A673 (cell line): ENCODE results near the gene SMURF1. TPM values are rescaled to one million over a fixed set of nuclear protein-coding genes. Genes with fewer than 3 reads are reported as not detected.

Source experiments
- BruUV-seq: library from RNA; stranded (reverse); fragments of 400-500 nt; replicated peaks from 2 replicates; lab custom pipeline; 2021; lab: Mats Ljungman, UMichigan
- CTCF ChIA-PET: fragments of 300-600 bp; sonication (Branson Sonifier 250); formaldehyde crosslinking; loops from one replicate; lab custom pipeline; 2022; ENCODE audit warnings: antibody characterized with exemption; lab: Charles Lee
- POLR2A ChIA-PET: fragments of 300-600 bp; sonication (Branson Sonifier 250); formaldehyde crosslinking; loops from one replicate; lab custom pipeline; 2022; ENCODE audit warnings: antibody characterized with exemption; ENCODE audit not compliant: low non-redundant PET; lab: Charles Lee
- DNase-seq: peaks from one replicate; pipeline ENCODE4 v3.0.0-alpha.2; 2015; ENCODE audit warnings: low spot score
- H3K27ac ChIP-seq: fragments of 200-600 bp; sonication (generic); 2 replicates; pipeline ENCODE4 v1.5.1; 2016; ENCODE audit warnings: mixed run types, low read depth, mild to moderate bottlenecking, mixed read lengths, antibody characterized with exemption, low read length; ENCODE audit not compliant: poor library complexity, severe bottlenecking
- H3K27me3 ChIP-seq: fragments of 200-600 bp; sonication (generic); replicated peaks from 2 replicates; pipeline ENCODE4 v1.6.1; 2017; ENCODE audit warnings: mixed run types, low read depth, mild to moderate bottlenecking, mixed read lengths, antibody characterized with exemption, low read length; ENCODE audit not compliant: insufficient read depth, poor library complexity
- H3K36me3 ChIP-seq: fragments of 200-600 bp; sonication (generic); 2 replicates; pipeline ENCODE4 v1.6.1; 2016; ENCODE audit warnings: mixed run types, mild to moderate bottlenecking, mixed read lengths, antibody characterized with exemption, low read length; ENCODE audit not compliant: insufficient read depth, poor library complexity, severe bottlenecking
- H3K4me1 ChIP-seq: fragments of 200-600 bp; sonication (generic); 2 replicates; pipeline ENCODE4 v1.6.1; 2017; ENCODE audit warnings: mixed run types, mild to moderate bottlenecking, mixed read lengths, antibody characterized with exemption, low read length; ENCODE audit not compliant: insufficient read depth, poor library complexity, severe bottlenecking
- H3K4me3 ChIP-seq: fragments of 200-600 bp; sonication (generic); 2 replicates; pipeline ENCODE4 v1.5.1; 2016; ENCODE audit warnings: low read depth, mixed run types, mild to moderate bottlenecking, mixed read lengths, low read length; ENCODE audit not compliant: poor library complexity, severe bottlenecking
- H3K9me3 ChIP-seq: fragments of 200-600 bp; sonication (generic); 2 replicates; pipeline ENCODE4 v1.6.1; 2016; ENCODE audit warnings: mixed run types, low read depth, mild to moderate bottlenecking, mixed read lengths, antibody characterized with exemption, low read length; ENCODE audit not compliant: poor library complexity, severe bottlenecking
- CTCF ChIP-seq: fragments of 300-800, 200-600 bp; sonication (generic); conservative IDR thresholded peaks from 2 replicates; pipeline ENCODE4 v1.5.1; 2017; ENCODE audit warnings: low read depth, mild to moderate bottlenecking, antibody characterized with exemption, low read length, moderate library complexity, mixed read lengths
- EZH2 ChIP-seq: fragments of 200-600 bp; sonication (generic); IDR thresholded peaks from 2 replicates; pipeline ENCODE4 v1.6.1; 2017; ENCODE audit warnings: borderline replicate concordance, low read depth, mild to moderate bottlenecking, mixed read lengths, antibody characterized with exemption, low read length; ENCODE audit not compliant: poor library complexity, severe bottlenecking
- intact Hi-C: fragments of 100-400 bp; cut with micrococcal nuclease; formaldehyde crosslinking; loops from one replicate; pipeline ENCODE4 v1.10.0; 2022; ENCODE audit not compliant: unreplicated experiment
- total RNA-seq: library from RNA; stranded (reverse); gene quantifications from 2 replicates; pipeline ENCODE4 v1.2.3, GENCODE V29; 2021

The SMURF1 gene
- total RNA-seq, 1 experiment from 2014 or later: 16.5 TPM

- no peak for DNase-seq
- Histone ChIP-seq H3K27me3 (no peaks in the 10 kb centered on the region), H3K9me3 (no peaks in the 10 kb centered on the region), H3K36me3 (no peaks in the 10 kb centered on the region), H3K4me3 (no peak overlapping the region), H3K27ac (no peak overlapping the region), H3K4me1 (no peaks in the 10 kb centered on the region)
- TF ChIP-seq CTCF (no peak), EZH2 (no peak)
- intact Hi-C loops: no loop called here
- ChIA-PET CTCF (no interaction called here), POLR2A (no interaction called here)
- BruUV-seq: no TSS peak
Observed at GRCh38 chr7:99180067-99180650, 36.3 kb upstream of the SMURF1 start.

- no peak overlapping the region for H3K27ac ChIP-seq
- DNase-seq: no peak
- H3K36me3 ChIP-seq: no peaks in the 10 kb centered on the region
- TF ChIP-seq CTCF: no peak
- no peaks in the 10 kb centered on the region for H3K27me3 ChIP-seq
- no peaks in the 10 kb centered on the region for H3K4me1 ChIP-seq
- H3K4me3 ChIP-seq: no peak overlapping the region
- intact Hi-C loops: no loop called here
- ChIA-PET POLR2A (no interaction called here), CTCF (no interaction called here)
- BruUV-seq: no TSS peak
- H3K9me3 ChIP-seq: no peaks in the 10 kb centered on the region
Observed at GRCh38 chr7:99177165-99177564, 33.3 kb upstream of the SMURF1 start.

GRCh38 chr7:99173787-99174186 is 29.9 kb upstream of the SMURF1 start:
- H3K36me3 ChIP-seq: no peaks in the 10 kb centered on the region
- POLR2A ChIA-PET: no interaction called here
- CTCF ChIA-PET: no interaction called here
- H3K4me1 ChIP-seq: no peaks in the 10 kb centered on the region
- H3K27ac ChIP-seq: no peak overlapping the region
- no TSS peak for BruUV-seq
- no peak overlapping the region for H3K4me3 ChIP-seq
- TF ChIP-seq EZH2 (no peak), CTCF (no peak)
- H3K9me3 ChIP-seq: no peaks in the 10 kb centered on the region
- DNase-seq: no peak
- intact Hi-C loops: no loop called here
- no peaks in the 10 kb centered on the region for H3K27me3 ChIP-seq
